NCI-H146 treated with DMSO at 0.1 percent for 48 hours (cell line): ENCODE measurements around the gene EXOC6B.
A peak's percentile ranks its signal among the peaks of the same experiment; 100 is the strongest.

Experiments
- DNase-seq: peaks from one replicate; lab custom pipeline; 2025; ENCODE audit not compliant: unreplicated experiment; lab: John Stamatoyannopoulos, UW

The EXOC6B gene

DNA sequence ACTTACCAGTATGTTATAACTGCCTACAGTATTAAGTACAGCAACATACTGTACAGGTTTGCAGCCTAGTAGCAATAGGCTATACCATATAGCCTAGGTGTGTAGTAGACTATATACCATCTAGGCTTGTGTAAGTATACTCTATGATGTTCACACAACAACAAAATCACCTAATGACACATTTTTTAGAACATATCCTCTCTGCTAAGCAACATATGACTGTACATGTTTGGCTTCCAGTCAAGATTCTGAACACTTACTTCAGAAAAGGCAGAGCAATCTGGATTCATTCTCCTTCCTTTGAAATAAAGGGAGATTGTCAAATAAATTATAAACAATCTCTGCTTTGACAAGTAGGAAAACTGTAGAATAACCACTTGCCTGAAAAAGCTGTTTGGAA, 81.8 kb downstream of the EXOC6B start:
- DNase-seq: no peak

DNA sequence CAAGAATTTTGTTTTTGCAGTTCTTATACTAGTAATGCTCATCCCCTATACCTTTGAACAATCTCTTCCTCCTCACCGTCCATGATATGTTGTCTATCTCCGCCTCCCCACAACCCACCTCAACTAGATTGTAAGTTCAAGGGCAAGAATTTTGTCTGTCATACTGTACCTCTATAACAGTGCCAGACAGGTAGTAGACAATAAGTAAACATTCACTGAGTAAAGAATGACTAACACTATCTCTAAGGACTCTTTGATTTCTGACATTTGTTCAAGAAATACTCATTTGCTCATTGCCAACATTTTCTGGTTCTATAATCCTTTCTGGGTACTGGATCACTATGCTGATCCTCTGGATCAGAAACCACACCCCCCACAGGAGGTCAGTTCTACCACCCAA, 82.4 kb downstream of the EXOC6B start:
- DNase-seq: no peak

DNA sequence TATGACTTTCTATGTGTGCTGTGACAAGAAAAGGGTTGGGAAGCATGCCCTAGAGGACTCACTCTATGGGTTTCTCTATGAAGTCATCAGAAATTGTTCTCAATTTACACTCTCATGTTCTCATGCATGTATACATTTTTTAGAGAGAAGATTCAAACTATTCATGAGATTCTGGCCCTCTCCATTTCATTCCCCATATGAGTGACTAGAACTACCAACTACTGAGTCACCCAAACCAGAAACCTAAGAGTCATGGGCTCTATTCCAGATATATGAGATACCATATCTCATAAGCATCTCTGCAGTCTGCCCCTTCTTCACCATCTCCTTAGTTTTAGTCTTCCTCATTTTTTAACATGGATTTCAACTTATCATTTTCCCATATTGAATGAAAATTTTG, 87.7 kb downstream of the EXOC6B start:
- no peak for DNase-seq

DNA sequence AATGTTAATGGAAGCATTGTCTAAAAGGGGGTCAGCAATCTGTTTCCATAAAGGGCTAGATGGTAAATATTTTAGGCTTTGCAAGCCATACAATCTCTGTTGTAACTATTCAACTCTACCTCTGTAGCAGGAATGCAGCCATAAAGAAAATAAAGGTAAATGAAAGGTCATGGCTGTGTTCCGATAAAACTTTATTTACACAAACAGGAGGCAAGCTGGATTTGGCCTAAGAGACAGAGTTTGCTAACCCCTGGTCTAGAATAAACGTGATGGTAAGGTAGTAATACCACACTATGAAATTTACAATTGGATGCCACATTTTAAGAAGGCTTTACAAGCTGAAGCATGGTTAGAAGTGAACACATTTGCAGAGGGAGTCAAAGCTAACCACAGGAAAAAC, 91.4 kb downstream of the EXOC6B start:
- no peak for DNase-seq

DNA sequence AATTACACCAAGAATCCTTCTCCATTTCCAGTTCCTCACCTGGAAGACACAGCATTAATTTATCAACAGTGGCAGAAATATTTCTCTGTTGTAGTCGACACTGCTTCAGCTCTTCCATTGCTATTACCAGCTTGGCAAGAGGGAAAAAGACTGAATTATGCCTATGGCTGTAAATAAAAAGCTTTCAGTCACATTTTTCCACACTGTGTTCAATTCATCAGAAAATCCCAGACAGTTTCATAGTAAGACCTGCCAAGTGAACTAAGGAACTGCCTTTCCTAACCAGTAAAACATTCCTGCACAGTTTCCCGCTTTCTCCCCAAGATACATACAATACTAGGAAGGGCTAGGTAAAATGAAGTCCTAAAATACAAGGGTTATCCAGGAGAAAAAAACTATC, 94.7 kb downstream of the EXOC6B start:
- DNase-seq: no peak

DNA sequence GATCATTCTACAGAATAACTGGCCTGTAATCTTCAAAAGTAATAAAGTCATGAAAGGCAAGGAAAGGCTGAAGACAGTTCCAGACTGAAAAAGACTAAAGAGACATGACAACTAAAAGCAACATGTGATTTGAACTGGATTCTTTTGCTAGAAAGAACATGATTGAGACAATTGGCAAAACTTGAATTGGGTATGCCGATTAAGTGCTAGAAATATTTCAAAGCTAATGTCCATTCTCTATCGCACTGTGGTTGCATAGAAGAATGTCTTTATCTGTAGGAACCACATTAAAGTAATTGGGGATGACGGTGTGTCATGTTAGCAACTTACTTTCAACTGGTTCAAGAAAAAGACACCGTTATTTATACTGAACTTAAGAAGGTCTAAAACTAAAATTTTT, 98.5 kb downstream of the EXOC6B start:
- no peak for DNase-seq

DNA sequence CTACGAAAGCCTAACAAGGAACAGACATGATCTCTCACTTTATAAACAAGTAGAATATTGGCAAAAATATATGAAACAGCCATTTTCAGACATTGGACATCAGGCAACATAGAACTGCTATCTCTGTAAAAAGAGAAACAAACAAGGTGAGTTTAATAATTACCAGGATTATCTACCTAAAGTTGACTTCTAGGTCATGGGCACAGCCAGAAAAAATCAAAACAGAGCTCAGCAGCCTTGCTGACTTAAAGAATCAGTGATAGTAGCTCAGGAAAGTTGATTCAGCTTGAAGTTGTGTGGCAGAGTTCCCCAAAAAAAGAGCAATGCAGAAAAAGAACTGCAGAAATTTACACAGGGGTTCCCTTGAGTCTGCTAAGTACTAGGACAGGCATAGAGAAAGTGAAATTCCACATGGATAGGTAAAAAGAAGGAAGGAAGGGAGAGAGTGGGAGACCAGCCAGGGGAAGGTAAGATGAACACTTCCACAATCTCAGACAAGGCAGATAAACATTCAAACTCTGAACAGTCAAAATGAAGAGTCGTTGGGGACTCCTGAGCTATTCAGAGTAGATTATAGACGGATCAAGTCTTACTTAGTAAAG, 102.0 kb downstream of the EXOC6B start:
- DNase-seq: no peak

DNA sequence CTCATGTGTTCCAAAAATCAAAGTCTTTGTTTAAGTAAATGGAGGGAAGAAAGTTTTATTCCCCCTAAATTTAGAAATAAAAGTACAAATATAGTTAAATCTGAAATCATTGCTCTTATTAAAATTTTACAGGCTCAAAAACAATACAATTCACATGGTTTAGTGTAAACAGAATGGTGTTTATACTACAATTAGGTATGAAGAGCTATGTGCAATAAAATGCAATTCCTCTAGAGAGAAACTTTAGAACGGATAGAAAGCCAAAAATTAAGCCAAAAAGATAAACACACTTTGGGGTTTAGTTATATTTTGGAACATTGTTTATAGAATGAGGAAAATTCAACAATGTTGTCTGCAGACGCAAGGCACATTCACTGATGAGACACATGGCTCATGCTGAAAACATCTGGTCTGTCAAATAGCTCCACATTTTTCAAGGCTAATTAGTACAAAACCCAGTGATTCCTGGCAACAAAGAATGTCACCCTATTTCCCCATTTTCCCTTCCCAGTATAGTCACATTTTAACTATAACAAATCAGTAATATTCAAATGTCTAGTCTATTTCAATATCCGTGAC, 103.3 kb downstream of the EXOC6B start:
- no peak for DNase-seq

DNA sequence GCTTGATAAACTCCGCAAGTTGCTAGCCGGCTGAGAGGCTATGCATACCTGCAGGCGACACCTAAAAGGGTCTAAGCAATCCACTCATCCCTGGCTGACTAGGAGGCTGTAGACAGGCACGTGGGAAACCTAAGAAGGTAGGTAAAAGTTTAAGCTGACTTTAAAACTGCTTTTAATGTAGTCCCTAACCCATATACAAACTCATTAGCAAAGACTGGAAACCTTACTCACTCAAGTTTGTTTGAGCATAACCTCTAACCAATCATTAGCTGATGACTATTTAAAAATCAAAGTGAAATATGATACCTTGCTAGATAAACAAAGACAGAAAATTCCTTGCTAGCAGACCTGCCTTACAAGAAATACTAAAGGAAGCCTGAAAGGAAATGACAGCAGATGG, 106.4 kb downstream of the EXOC6B start:
- no peak for DNase-seq

DNA sequence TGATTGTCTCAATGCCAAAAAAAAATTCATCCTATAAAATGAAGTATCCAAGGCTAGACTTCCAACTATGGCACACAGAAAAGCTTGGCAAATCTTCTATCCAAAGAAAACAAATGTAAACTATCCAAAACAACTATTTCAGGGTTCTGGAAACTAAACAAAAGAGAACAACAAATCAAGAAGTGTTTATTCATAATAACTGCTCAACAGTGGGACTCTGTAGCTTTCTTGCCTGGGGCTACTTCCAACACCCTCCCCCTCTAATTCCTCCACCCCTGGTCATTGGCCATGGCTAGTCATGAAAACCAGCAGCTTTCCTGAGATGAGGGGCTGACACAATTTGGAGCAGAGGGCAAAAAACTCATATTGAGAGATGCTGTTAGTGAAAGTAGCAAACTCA, 107.0 kb downstream of the EXOC6B start:
- no peak for DNase-seq

DNA sequence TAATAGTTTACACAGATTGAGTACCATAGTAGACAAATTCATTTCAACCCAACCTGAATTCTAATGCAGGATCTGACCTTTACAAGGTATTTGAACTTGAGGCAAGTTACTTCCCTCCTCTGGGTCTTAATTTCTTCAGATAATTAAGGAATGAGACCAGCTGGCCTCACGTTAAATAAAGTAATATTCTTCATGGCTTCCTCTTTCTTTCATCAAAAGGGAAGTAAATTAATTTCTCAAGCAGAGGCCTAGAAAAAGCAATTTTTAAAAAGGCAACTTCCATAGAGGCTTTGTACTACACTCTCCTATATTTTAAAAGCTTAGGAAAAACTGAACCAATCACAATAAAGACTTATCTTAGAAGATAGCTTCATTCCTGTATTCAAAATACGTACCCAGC, 109.2 kb downstream of the EXOC6B start:
- DNase-seq: no peak

DNA sequence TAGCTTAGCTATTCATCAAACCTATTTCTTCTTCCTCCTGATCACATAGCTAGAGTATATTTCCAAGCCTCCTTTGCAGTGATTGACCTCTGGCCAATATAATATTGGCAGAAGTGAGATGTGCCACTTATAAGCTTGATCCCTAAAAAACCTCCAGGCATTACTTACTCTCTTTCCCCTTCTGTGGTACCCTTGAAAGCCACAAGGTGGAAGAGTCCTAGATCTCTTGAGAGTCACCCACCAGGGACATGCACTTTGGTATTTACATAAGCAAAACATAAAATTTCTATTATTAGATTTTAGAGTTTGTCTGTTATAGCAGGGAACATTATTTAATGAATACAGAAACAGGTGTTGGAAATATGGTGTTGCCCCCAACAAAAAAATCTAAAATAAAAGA, 112.0 kb downstream of the EXOC6B start:
- DNase-seq: no peak

DNA sequence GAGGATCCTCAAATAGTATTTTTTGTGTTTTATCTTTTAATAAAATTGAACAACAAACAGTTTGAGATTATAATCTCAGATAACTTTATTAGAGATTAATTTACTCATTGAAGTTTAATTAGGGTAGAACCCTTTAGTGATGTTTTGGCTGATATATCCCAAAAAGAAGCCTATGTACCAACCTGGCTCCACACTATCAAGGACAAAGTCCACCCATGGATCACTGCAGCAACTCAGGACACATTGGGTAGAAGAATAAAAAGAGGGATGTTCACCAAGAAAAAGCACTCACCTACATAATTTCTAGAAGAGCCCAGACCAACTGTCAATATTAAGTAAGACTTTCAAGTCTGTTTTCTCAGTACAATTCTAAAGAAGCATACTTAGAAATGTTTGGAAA, 112.9 kb downstream of the EXOC6B start:
- DNase-seq: no peak

DNA sequence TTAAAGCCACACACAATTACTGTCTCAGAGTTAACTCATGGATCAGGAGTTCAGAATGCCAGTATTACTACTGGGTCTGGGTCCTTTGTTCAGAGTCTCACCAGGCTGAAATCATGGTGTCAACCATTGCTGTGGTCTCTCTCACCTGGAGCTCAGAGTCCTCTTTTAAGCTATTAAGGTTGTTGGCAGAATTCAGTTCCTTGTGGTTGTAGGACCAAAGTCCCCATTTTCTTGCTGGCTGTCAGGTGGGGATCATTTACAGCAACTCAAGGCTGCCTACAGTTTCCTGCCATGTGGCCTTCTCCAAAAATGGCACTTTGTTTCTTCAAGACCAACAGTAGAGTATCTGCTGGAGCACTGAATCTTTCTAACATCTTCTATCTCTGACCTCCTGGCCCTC, 113.5 kb downstream of the EXOC6B start:
- no peak for DNase-seq

DNA sequence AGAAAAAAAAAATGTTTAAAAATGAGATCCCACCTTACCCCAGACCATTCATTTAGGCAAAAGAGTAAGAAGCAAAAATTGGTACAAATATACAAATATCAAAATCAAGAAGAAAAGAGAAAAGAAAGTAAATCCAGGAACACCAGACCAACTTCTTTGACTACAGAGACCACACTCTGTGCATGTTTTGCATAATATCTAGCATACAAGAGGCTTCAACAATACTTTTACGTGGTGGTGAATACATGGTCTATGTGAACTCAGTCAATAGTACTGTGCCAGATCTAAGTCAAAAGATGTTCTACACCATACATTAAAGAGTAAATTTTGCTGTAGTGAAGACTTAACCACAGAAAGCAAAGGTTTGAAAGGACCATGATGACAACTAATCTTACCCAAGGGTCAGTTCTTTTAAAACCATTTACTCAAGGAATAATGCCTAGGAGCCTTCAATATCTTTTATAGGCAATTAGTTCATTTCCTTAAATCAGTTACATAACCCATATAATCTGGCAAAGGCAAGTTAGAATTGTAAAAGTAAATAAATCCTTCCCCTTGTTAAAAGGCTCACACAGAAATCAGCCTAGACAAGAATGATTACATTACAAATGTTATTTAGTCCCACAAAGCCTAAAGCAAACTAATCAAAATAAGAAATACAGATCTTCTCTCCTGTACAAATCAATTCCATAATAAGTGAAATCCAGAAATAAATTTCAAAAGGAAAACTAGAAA, 115.2 kb downstream of the EXOC6B start:
- no peak for DNase-seq

DNA sequence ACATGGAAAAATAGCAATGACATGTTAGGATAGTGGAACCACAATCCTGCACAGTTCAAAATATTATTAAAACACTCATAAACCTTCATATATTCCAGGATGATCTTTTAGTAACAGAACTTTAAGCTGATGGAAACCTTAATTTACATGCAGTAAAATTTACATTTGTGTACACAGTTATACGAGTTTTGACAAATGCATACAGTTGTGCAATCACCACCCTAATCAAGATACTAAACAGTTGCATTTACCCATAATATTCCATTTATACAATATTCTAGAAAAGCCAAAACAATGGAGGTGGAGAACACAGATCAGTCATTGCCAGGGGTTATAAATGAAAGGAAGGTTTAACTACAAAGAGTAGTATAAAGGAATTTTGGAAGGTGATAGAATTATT, 117.6 kb downstream of the EXOC6B start:
- no peak for DNase-seq

DNA sequence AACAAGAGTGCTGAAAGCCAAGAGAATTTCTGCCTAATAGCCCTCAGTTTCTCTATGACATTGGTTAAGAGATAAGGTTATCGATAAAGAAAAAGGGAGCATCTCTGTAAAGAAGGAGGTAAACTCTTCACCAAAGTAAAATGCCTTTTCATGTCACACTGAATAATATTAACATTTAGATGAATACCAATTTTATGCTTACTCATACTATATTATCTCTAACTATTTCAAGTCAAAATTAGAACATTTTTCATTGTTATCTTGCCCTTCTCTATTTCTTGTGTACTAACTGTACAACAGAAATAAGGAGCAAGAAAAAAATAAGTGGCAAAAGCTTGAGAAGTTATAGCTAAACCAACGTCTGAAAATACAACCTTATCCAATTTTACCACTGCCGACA, 127.5 kb downstream of the EXOC6B start:
- DNase-seq: no peak

DNA sequence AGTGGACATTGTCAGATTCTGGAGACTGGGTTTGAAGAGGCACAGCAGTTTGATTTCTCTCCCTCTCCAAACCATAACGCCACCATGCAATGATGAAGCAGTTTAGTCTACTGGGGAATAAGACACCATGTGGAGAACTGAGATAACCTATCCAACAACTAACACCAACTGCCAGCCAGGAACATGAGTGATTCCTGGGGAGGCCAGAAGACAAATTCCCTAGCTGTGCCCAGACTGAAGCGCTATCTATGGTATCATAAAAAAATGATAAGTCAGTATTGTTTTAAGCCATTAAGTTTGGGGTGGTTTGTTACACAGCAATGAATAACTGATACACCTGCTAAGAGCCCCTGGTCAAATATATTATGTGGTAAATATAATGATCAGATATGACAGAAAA, 129.3 kb downstream of the EXOC6B start:
- no peak for DNase-seq

DNA sequence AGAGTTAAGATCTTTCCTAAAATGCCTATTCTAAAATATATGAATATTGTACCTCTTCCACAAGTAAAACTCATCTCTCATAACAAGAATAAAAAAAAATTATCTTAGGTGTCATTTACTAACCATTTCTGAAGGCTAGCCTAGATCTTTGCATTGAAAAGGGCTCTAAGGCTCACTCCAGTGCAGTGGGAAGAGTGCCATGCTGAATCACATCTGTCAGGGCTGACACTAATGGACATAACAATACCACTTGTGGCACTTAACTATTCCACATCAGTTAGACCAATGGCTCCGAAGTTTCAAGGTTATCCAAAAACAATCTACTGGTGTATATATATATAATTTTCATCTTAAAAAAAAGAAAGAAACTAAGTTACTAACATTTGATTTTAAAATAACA, 130.2 kb downstream of the EXOC6B start:
- no peak for DNase-seq

DNA sequence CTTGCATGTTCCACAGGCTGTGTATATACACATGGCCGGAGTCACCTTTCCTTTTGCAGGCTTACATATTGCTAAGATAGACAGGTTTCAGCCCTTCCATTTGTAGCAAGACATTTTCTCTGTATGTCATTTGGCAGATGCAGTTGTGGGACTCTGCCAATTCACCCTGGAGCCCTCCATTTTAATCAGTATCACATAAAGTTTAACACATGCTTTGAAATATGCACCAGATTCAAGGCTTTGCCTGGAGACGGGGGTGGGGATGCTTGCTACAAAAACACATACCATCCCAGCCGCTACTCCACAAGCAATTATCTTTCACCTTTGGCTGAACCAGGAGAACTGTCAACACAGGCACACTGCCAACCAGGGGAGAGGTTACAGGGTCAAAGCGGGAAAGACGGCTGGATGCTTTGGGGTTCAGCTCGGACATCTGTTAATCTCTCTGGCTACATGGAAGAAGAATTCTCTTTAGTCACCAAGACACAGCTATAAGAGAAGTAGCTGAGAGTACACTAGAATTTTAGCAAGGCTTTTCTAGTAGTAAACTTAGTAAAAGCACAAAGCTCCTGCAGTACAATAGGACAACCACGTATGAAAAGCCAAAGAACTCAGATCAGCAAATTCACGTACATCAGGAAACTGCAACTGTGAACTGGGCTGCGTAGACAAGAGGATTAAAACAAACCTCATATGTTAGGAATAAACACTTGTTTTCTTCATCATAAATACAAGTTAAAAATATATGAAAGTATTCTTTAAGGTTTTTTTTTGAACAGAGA, 130.9 kb downstream of the EXOC6B start:
- peak; percentile 52 for DNase-seq

DNA sequence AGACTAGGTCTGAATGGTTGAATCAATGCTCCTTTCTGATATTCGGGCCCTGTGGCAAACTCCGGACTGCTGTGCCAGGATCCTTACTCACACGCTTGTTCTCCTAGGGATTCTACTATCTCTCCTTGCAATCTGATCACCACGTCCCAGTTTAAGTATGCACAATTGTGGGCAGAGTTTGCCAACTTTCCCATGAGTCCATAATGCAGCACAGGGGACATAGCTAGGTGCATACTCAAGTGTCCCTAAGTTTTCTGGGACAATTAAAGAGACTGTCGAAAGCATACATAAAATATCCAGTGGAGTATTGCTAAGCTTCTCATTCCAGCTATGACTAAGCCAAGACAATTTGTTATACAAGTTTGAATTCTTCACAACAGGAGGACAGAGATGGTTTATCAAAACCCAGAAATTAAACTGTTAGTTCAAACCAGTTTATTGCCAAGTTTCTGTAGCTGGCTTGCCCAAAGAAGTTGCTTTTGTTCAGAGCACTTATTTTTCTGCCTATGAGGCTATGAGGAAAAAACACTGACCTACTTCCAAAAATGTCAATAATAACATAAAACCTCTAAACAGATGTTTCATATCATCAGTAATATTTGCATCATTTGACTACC, 136.1 kb downstream of the EXOC6B start:
- DNase-seq: no peak
